NOMO-1 treated with DMSO at 0.1 percent for 48 hours (cell line): ENCODE data around the gene CCDC172.

Experiments used
- DNase-seq: peaks from one replicate; lab custom pipeline; 2025; ENCODE audit not compliant: unreplicated experiment; lab: John Stamatoyannopoulos, UW

CCDC172 gene

DNA sequence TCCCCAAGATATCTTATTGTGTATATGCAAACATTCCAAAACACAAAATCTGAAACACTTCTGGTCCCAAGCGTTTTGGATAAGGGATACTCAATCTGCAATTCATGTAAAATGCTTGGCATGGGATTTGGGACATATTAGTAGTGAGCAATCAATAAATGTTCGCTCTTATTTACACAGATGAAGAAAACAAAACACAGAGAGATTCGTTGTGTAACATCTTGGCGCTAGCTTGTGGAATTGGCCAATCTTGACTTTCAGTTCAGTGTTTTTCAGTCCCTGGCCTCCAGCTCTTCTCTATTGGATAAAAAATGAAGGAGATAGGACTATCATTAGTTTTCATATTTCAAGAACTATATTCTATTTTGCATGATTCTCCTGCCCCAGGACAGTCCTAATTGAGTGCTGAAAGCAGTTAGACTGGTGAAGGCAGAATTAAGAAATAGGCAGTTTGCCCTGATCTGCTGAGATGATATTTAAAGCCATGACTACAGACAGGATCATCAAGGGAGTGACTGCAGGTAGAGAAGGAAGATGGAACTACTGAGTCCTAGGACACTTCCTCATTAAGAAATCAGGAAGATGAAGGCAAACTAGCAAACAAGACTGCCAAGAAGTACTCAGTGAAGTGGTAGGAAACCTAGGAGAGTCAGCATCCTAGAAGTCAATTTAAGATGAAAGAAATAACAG lies 105.2 kb downstream of the CCDC172 start:
- DNase-seq, result peak; percentile 1
